Epithelial cell of proximal tubule (primary cell): ENCODE results near the gene SYNCRIP. TPM values are rescaled to one million over a fixed set of nuclear protein-coding genes. Genes with fewer than 3 reads are reported as not detected.
"Not testable (repeated sequence)": the region's sequence is repeated elsewhere in the genome, so short reads cannot be mapped to it uniquely, and the experiment has no call there.

ENCODE experiments used
- DNase-seq: peaks from one replicate; pipeline ENCODE4 v3.0.0-alpha.2; 2011; ENCODE audit warnings: low read depth
- H3K4me3 ChIP-seq: 2 replicates; pipeline ENCODE4 v1.5.1; 2011; ENCODE audit warnings: low read depth, mild to moderate bottlenecking, low read length
- total RNA-seq: library from RNA; depleted of rRNA; stranded (reverse); fragments of >200 nt; gene quantifications from 2 replicates; pipeline ENCODE4 v1.2.3, GENCODE V29; 2015
- TF ChIP-seq, protein P1 (sequence below): conservative IDR thresholded peaks from 2 replicates; pipeline ENCODE4 v1.5.1; 2012; ENCODE audit warnings: low read depth, mild to moderate bottlenecking, low read length

SYNCRIP gene
- 59.3 and 95.1 TPM in 2 replicates for total RNA-seq

DNA sequence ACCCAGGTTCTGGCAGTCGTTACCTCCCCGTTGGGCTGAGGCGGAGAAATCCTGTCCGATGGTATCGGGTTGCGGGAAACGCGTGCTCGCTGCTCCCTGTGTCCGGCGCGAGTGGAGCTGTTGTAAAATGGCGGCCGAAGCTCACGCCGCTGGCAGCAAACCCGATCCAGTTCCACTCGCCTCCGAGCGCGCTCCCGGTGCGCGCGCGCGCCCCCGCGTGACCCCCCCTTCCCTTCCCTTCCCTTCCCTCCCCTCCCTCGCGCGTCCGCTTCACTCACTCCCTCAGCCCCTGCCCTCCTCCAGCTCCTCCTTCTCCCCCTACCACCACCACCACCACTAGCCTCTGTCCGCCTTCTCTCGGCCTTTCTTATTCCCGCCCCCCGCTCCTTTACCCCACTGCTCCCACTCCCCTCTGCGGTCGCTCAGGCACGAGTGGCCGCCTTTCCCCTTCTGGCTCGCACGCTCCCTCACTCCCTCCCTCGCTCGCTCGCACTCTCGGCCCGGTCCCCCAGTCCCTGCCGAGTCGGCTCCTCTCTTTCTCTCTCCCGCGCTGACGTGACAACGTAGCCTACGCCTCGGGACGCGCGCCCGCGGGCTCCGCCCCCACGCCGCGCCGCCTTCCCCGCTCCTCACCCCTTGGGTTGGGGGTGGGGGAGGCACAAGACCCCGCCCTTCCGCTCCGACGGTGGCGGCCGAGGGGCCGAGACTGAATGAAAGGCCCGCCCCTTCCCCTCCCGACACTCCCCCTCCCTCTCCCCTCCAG is at the start of gene SYNCRIP:
TSS of gene SYNCRIP (minus strand) at position 113 of the 763 bp plus-strand sequence. CDS start 1,447 bp downstream, outside the sequence.
- peak within 1 kb of the TSS; percentile 100 for H3K4me3 ChIP-seq
- no peak for DNase-seq
- TF ChIP-seq, protein P1, sequence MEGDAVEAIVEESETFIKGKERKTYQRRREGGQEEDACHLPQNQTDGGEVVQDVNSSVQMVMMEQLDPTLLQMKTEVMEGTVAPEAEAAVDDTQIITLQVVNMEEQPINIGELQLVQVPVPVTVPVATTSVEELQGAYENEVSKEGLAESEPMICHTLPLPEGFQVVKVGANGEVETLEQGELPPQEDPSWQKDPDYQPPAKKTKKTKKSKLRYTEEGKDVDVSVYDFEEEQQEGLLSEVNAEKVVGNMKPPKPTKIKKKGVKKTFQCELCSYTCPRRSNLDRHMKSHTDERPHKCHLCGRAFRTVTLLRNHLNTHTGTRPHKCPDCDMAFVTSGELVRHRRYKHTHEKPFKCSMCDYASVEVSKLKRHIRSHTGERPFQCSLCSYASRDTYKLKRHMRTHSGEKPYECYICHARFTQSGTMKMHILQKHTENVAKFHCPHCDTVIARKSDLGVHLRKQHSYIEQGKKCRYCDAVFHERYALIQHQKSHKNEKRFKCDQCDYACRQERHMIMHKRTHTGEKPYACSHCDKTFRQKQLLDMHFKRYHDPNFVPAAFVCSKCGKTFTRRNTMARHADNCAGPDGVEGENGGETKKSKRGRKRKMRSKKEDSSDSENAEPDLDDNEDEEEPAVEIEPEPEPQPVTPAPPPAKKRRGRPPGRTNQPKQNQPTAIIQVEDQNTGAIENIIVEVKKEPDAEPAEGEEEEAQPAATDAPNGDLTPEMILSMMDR = no peak

DNA sequence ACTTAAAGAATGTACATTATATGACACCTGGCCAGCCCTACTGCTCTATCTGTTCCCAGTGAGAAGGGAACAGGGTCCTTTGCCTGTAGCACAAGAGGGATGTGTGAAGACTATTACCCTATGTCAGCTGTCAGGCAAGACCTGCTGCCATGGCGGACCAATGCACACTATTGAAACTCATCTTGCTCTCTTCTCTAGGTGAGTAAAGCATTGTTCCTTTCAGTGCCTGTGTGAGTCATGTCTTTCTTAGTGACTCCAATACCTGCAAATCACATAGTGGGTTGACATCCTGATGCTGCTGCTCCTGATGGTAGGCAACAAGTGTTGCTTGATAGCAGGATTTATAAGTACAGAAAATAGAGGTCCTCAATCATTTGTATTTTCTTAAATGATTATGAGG is 48.8 kb upstream of the SYNCRIP start:
- DNase-seq = no peak
- TF ChIP-seq, protein P1 = no peak
- no peak overlapping the region for H3K4me3 ChIP-seq

DNA sequence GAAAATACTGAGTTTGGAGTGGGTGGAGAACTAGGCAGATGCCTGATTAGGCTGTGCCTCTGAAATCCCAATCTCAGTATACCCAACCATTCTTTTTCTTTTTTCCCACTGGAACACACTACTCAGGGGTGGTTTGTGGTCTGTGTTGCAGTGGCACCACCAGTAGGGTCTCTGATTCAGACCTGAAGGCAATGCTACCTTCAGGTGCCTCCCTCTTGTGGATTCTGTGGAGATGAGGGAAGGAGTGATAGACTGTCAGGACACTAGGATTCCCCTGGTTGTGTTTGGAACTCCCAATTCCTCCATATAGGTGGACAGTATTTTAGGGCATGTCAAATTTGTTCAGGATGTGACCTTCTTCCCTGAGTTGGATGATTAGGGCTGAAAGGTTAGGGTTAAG is 47.4 kb upstream of the SYNCRIP start:
- TF ChIP-seq, protein P1 = no peak
- DNase-seq = no peak
- H3K4me3 ChIP-seq = no peak overlapping the region

DNA sequence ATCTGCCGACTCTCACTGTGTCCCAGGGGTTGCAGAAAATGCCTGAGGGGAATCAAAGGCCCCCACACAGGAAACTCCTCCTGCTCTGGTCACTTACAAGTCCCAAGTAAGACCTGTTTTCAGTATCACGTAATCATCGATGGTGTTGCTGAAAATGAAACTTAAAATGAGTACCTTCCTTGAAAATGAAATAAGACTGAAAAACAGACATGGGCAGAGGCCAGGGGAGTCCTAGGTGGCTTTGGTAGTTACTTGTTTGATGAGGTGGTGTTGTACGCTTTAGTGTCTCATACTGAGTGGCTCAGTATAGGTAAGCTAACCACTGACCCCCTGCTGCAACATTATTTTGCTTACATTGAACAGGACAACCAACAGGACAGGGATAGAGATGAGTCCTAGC is 43.0 kb upstream of the SYNCRIP start:
- TF ChIP-seq, protein P1 = no peak
- no peak for DNase-seq
- H3K4me3 ChIP-seq = no peak overlapping the region

DNA sequence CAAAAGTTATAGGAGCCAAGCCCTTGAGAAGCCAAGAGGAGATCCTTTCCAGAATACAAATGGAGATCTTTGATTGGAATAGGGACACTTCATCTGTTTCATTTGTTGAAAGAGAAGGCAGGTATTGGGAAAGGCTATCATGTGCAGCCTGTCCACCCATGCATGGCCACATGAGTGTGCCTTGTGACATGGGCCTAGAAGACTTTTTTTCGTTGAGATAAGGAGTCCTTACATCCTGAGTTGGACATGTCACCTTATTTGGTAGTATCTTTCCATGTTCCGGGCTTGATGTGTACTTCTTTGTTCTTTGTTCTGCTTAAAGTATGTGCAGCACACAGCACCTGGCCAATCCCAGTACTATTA is 42.1 kb upstream of the SYNCRIP start:
- H3K4me3 ChIP-seq = no peak overlapping the region
- no peak for DNase-seq

DNA sequence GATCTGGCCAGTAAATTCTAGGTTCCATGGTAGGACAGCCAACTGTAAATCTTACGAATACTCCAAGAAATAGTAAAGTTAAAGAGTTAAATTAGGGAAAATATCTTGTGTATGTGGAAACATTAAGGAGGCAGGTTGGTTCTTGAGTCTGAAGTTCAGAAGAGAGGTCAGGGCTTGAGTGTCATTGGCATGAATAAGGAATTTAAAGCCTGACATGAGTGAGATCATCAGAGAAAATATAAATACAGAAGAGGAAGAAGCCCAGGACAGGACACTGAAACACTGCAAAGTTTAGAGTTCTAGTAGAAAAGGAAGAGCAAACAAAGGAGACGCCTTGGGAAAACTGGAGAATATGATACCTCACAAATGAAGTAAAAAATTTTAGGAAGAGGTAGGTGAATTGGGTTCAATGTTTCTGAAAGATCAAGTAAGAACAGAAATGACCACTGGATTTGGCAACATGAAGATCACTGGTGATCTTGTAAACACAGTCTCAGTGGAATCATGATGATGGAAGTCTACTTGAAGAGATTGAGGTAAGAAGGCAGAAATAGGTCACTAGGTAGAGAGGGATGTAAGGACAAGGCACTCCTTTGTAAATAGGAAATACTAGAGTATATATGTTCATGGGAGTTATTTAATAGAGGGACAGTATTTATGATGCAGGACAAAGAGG is 41.6 kb upstream of the SYNCRIP start:
- H3K4me3 ChIP-seq = no peak overlapping the region
- TF ChIP-seq, protein P1 = no peak
- DNase-seq = no peak

More for the DNA sequence above, 42.1 kb upstream of the SYNCRIP start:
- TF ChIP-seq, protein P1 = no peak

DNA sequence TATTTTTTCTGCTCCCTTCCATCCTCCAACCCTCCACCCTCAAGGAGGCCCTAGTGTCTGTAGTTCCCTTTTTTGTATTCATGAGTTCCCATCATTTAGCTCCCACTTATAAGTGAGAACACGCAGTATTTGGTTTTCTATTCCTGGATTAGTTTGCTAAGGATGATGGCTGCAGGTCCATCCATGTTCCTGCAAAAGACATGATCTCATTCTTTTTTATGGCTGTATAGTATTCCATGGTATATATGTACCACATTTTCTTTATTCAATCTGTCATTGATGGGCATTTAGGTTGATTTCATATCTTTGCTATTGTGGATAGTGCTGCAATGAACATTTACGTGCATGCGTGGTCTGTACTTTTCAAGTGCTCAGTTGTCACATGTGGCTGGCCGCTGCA is 39.2 kb upstream of the SYNCRIP start:
- H3K4me3 ChIP-seq, DNase-seq: not testable (repeated sequence)
